Inflammatory macrophage treated with lipopolysaccharide for 4 hours (primary cell): ENCODE data around the gene HNRNPH2.
A peak's percentile ranks its signal among the peaks of the same experiment; 100 is the strongest.

Experiments
- DNase-seq: peaks from one replicate; pipeline ENCODE4 v3.0.0-alpha.2; 2020

Gene HNRNPH2

DNA sequence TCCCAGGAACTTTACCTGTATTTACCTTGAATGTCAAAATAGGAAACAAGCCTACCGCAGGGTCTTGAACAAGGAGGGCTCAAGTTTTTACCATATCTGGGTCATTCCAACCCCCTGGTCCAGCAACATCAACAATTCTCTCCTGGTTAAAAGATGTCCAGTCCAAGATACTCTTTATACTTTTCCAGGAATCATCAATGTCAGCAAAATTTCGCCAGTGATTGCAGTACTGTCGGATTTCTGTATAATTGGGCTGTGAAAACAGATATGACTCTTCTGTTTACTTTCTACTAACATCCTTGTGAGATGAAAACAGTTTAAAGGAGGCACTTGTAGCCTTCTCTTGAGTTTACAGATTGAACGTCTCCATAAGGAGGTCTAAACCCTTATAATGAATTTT lies 9.3 kb upstream of the HNRNPH2 start:
- DNase-seq, result no peak

DNA sequence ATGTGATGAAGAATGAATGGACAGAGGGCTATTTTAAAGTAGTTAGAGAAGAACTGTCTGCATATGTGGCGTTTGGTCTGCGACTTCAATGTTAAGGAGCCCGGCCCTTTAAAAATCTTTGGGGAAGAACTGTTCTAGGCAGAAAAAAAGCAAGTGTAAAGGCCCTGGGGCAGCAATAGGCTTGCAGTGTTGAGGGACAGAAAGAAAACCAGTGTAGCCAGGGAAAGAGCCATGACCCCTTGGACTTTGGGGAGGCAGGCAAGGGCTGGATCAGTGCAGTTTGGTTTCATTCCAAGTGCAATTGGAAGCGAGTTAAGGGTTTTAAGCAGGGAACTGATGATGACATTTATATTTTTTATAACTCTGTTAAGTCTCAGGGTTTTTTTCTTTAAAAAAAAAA lies 8.2 kb upstream of the HNRNPH2 start:
- no peak for DNase-seq

DNA sequence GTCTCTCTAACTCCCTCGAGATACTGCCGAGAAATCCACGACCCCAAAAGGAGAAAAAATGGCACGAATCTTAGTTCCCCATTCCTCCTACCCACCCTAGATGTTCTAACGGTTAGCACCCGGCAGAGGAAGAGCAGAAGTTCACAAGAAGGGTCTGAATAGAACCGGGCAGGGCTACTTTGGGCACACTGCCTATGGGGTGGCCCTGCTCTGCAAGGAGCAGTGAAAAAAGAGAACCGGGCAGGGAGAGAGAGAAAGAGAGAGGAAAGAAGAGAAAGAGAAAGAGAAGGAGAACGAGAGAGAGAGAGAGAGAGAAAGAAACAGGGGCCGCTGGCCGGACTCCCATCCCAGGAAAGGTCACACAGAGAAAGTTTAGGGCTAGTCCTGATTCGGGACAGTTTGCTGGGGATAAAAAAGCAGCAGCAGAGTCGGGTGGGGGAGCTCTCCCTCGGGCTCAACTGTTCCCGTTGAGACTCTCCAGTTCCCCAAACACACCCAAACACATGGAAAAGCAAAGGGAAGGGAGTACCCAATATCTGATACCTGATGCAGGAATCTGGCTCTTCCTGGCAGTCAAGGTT lies 765 bp upstream of the HNRNPH2 start:
- DNase-seq, result peak; percentile 41

DNA sequence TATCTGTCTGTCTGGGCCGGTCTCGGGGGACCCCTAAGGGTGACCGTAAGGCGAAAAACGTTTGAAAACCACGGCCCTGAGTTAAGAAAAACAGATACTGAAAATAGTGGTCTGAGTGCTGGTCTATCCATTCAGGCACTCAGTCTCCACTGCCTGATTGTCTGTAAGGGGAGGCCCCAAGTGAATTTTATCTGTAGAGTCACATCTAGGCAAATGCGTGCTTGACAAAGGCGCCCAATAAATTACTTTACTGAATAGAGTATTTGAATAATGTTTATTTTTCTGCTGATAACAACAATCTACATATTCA lies 465 bp downstream of the HNRNPH2 start:
- no peak for DNase-seq

DNA sequence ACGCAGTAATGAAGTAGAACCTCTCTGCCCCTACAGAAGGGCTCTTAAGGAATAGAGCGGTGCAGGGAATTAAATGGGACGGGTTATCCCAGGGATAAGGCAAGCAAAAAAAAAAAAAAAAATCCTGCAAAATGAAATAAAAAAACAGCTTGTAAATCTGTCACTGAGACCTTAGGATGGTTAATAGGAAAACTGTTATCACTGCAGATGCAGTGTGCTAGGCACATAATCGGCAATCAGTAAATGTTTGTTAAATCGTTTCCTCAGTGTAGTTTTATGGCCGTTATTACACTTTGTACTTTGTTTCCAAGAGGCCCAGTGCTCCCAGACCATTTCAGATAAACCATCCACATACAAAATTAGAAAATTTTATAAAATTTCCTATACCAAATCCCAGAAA lies 1.0 kb downstream of the HNRNPH2 start:
- no peak for DNase-seq

DNA sequence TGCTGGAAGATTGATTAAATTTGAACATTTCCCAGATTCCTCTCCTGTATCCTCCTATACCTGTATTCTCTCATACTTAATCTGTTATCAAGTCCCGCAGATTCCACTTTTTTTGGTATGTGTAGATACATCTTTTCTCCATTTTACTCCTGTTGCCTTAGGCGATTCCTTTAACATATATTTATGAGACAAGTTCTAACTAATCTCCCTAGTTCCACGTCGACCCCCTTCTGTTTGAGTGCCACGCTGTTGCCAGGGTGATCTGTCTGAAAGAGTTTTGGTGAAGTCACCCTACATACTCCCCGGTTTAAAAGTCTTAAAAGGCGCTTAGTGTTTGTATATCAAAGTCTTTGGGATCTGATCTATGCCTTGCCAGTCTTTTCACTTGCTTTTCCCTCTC lies 2.4 kb downstream of the HNRNPH2 start:
- DNase-seq, result no peak

DNA sequence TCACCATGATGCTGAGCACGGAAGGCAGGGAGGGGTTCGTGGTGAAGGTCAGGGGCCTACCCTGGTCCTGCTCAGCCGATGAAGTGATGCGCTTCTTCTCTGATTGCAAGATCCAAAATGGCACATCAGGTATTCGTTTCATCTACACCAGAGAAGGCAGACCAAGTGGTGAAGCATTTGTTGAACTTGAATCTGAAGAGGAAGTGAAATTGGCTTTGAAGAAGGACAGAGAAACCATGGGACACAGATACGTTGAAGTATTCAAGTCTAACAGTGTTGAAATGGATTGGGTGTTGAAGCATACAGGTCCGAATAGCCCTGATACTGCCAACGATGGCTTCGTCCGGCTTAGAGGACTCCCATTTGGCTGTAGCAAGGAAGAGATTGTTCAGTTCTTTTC lies 4.0 kb downstream of the HNRNPH2 start:
- peak; percentile 32 for DNase-seq

DNA sequence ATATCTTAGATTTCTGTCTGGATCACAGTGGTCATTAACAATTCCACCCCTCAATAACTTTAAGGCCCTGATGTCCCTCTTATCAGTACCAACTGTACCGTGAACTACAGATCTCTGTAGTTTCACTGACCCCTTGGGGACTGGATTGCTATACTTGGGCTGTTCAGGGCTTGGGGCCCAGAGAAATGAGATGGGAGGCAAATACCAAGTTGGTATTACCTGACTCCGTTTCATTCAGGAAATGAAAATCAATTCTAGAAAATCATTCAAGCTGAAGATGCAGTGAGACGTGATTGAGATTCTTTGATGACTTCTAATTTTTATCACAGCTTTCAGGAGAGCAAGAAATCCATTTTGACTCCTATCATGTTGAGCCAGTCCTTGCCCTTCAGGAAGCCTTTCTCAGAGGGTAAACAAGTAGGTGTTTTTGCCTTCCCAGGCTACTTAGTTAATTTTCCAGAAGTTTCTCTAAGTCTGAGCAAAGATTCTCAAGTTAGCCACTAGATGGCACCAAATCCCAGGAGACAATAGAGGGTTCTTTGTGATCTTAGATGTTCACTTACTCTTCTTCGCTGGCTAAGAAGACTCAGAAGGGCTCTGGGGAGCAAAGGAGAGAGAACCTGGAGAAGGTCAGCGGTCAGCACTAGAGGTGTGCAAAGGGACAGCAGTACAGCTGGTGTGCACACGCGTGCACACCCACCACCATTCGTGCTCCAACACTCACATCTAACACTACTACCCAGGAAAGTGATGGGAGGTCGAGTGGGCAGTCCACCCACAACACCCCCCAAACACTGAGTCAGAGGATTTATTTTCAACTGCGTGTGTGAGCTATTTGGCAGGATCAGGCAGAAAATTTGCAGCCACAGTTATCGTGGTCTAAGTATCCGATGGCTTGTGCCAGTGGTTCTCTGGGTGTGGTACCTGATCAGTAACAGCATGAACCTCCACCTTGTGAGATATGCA lies 7.4 kb downstream of the HNRNPH2 start:
- peak; percentile 61 for DNase-seq

DNA sequence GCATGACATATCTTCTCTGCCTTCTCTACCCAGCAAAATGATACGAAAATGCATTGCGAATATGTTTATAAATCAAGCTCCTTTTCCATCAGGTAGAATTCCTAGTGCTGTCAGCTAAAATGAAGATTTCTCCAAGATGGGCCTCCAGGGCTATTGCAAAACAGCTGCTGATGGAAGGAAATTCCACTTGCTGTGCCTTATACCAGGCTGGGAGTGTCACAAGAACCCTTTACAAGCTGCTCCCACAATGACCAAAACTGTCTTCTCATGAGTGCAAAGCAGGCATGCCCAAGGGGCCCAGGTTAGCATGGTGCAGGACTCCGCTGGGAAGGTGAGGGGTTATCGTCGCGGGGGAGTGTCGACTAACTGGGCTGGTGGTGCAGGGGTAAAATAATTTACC lies 8.7 kb downstream of the HNRNPH2 start:
- DNase-seq, result no peak

DNA sequence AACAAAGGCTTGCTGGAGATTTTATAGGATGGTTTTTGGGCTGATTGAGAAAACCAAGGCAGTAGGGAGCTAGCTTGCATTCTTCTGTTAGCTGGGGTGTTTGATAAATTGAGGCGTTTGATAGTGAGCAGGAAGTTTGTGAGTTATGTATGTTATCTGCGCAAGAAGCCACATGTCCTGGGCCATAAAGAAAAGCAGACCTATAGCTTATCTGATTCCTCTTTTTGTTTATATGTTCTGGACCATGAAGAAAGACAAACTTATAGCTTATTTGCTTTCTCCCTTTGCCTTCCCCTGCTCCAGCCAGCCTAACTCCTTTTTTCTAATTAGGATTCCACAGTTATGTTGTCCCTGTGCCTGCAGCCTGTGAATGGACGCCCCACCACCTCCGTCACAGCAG lies 9.2 kb downstream of the HNRNPH2 start:
- no peak for DNase-seq

DNA sequence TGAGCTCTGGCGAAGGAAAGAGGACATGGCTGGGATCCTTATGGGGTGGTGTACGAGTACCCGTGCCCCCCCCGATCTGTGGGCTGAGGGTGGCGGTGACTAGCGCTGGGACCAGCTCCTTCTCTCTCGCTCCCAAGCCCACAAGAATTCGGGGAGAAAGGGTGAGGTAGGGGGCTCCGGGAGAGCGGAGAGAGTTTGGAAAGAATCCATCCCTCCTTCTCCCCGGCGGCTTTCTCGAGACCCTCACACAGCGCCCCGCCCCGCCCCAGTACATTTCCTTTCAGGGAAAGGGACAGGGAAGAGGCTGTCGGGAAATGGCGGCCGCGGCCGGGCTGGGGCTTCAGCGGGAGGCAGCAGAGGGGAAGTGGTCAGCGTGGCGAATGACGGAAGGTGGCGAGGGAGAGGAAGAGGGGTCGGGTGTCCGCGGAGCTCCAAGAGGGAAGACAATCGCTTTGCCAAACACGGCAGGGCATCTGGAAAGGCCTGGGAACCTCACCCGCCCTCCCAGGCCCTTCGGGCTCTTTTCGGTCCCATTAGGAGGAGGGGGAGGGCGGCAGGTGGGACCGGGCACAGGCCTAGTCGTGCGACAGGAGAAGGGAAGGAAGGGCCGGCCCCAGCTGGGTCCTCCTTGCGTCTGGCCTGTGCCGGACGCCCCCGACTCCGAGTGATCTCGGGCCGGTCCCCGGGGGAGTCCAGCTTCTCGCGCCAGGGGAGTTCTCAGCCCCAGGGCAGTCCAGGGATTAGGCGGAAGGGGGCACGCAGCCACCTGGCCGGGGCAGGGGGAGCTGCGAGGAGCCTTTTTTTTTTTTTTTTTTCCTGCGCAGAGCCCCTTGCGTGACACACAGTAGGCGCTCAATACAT lies 10.2 kb downstream of the HNRNPH2 start:
- DNase-seq, result peak; percentile 60

DNA sequence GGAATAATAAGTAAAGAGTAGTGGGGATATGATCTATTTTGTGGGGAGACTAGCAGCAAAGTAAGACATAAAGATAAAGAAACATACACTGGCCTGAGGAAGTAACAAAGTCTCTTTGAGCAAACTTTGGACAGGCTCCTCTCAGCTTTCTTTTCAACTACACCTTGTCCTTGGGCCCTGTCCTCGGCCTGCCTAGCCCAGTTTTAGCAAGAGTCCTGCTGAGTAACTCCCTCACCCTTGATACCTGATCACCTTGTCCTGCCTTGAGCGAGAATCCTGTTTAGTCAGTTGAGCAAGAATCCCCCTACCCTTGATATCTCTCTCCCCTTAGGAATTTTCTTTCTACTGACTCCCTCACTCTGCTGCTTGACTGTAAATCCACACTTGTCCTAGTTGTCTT lies 11.5 kb downstream of the HNRNPH2 start:
- DNase-seq, result no peak

DNA sequence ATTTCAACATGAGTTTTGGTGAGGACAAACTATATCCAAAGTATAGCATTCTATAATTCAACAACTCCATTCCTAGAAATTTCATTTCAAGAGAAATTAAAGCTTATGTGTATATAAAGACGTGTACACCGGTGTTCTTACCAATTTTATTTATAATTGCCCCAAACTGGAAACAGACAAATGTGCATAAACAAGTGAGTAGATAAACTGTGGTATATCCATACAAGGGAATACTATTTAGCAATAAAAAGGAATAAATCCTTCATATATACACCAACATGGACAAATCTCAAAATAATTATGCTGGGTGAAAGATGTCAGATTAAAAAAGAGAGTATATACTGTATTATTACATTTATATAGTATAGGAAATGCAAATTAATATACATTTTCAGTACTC lies 19.9 kb downstream of the HNRNPH2 start:
- no peak for DNase-seq

DNA sequence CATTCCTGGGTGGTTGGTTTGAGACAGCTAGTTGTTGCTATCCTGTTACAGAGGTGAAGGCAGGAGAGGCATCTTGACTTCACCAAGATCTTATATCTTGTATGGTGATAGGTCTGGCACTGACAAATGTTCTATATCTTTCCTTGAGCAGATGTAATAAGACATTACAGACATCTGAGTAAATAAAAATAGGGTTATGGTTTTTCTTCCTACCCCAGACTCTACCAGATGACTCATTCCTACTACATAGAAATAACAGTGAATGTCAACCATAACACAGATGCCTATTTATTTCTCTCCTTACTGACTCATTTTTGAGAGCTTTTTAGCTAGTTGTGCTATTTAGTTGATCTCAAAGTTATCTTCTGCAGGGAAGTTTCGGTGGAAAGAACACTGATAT lies 21.9 kb downstream of the HNRNPH2 start:
- no peak for DNase-seq

DNA sequence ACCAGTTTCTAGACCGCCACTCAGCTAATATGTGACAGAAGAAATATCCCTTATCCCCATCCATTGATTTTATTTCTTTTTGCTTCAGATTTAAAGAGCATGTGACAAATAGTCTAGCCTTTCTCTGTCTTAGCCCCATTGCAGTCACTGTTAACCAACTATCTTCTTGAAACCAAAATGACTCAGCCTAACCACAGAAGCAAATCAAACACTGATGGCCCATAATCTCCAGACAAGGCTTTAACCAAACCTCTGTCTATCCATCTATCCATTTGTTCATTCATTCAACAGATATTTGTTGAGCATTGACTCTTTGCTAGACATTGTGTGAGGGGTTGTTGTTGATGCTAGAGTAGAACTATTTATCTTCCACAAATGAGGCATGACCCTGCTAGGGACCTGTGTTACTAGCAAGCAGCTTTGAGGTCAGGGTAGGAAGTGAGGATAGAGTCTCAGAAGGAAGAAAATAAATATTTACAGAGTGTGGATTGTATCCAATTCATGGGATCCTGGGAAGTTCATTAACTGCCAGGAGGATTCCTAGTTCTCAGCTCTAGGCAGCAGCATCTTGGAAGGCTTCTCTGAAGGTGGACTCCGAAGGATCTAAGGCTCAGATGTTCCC lies 22.5 kb downstream of the HNRNPH2 start:
- DNase-seq, result no peak

DNA sequence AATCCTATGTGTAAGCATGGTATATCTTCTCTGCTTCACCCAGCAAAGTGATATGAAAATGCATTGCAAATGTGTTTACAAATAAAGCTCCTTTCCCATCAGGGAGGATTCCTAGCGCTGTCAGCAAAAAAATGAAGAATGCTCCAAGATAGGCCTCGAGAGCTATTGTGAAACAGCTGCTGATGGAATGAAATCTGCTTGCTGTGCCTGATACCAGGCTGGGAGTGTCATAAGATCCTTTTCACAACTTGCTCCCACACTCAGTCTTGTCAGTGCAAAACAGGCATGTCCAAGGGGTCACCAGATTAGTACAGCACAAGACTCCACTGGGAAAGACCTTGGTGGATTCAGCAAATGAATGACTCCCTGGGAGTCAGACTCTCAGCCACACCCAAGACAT lies 34.1 kb downstream of the HNRNPH2 start:
- DNase-seq, result peak; percentile 48

DNA sequence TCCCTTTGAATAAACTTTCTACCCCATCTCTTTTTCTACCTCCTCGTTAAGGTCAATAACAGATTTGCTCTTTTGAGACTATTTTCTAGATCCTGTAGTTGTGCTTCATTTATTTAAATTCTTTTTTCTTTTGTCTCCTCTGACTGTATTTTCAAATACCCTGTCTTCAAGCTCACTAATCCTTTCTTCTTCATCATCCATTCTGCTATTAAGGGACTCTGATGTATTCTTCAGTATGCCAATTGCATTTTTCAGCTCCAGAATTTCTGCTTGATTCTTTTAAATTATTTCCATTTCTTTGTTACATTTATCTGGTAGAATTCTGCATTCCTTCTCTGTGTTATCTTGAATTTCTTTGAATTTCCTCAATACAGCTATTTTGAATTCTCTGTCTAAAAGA lies 41.3 kb downstream of the HNRNPH2 start:
- no peak for DNase-seq

DNA sequence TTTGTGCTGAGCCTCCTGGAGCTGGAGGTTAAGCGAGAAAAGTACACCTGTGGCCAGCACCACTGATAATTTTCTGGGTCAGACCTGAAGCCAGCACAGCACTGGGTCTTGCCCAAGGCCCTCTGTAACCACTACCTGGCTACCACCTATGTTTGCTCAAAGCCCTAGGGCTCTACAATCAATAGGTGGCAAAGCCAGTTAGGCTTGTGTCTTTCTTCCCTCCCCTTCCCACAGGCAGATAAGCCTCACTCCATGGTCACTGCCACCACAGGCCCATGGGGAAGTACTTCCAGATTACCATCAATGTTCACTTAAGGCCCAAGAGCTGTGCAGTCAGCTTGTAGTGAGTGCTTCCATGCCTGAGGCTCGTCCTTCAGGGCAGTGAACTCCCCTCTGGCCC lies 42.1 kb downstream of the HNRNPH2 start:
- DNase-seq, result no peak

DNA sequence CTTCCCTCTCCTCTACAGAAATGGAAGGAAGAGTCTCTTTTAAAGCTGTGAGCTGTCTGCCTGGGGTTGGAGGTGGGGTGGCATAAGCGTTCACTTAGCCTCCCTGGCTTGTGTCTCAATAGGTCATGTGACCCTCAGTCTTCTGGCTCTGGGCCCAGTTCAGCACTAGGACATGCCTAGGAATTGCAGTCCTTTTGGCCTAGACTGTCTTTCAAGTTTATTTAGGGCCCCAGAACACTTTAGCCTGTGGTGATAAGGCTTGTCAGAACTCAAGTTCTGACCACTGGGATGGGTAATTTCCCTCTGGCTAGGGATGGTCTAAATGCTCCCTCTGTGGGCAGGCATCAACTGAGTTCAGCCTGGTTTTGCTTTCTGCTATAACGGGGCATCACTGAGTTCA lies 42.9 kb downstream of the HNRNPH2 start:
- peak; percentile 32 for DNase-seq

DNA sequence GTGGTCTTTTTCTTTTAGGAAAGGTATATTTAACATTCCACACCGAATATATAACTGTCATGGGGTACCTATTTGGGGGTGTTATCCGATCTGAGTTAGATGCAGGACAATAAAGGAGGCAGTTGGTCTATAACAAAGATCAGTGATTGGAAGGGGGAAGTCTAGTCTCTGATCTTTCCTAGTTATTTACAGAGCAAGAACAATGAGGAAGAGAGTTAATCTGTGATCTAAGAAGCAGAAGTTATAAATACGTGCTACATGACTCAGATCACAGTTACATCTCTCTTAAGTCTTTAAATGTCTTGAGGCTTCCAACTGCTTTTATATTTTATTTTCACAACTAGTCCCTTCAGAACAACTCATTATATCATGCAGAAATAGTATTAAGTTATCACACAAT lies 44.0 kb downstream of the HNRNPH2 start:
- peak; percentile 57 for DNase-seq

DNA sequence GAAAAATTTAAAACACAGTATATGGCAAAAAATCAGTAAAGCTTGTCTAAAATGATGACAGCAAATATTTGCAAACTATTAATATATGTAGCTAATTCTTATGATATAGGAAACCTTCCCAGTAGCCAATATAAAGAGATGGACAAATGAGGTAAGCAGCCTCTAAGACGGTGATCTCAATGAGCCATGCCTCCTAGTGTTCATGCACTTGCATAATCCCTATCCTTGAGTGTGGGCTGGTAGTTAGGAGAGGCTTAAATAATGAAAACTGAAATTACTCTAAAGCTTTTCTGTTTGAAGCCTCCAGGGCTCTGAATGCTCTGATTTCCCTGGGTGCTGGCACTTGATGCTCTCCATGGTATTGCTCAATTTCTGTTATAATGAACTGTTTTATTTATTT lies 52.6 kb downstream of the HNRNPH2 start:
- peak; percentile 49 for DNase-seq

DNA sequence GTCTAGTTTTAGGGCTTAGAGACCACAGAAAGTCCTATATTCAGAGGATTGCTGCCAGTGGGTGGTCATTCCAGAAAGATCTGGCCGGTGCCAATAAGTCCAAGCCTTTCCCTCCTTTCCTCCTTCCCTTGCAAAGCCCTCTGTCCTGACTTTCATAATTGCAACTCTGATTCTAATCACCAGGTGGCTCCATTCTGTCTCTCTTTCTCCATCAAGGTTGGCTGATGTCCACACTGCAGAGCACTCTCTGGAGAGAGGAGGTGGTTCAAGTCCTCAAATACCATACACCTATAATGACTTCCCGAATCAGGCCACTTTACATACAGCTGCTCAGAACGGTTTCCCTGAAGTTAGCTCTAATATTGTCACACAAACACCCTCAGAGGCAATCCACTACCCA lies 54.9 kb downstream of the HNRNPH2 start:
- no peak for DNase-seq
